Mucosa of rectum (tissue), 2 donors: ENCODE results near the gene FNIP1.

Source experiments
- H3K27ac ChIP-seq, 2 donors: one replicate each; pipeline ENCODE4 v1.7.0; 2013; ENCODE audit warnings: inconsistent platforms in 2 of 2, low read depth in 2 of 2, low read length in 2 of 2
- H3K27me3 ChIP-seq, 2 donors: one replicate each; pipeline ENCODE4 v1.7.0; 2013; ENCODE audit warnings: low read length in 2 of 2; ENCODE audit not compliant: control insufficient read depth in 2 of 2, insufficient read depth in 2 of 2
- H3K36me3 ChIP-seq, 2 donors: one replicate each; pipeline ENCODE4 v1.7.0; 2013; ENCODE audit warnings: low read length in 2 of 2; ENCODE audit not compliant: control insufficient read depth in 2 of 2, insufficient read depth in 2 of 2
- H3K4me1 ChIP-seq, 2 donors: one replicate each; pipeline ENCODE4 v1.7.0; 2013; ENCODE audit warnings: low read length in 2 of 2, mild to moderate bottlenecking in 1 of 2; ENCODE audit not compliant: control insufficient read depth in 2 of 2, insufficient read depth in 2 of 2
- H3K4me3 ChIP-seq, 2 donors: one replicate each; pipeline ENCODE4 v1.7.0; 2013; ENCODE audit warnings: low read length in 2 of 2
- H3K9ac ChIP-seq, 2 donors: one replicate each; pipeline ENCODE4 v1.7.0; 2013; ENCODE audit warnings: low read length in 2 of 2, low read depth in 1 of 2, mild to moderate bottlenecking in 1 of 2
- H3K9me3 ChIP-seq, 2 donors: one replicate each; pipeline ENCODE4 v1.7.0; 2013; ENCODE audit warnings: low read length in 2 of 2; ENCODE audit not compliant: control insufficient read depth in 2 of 2
- donor health status: healthy.
- donor health status: Normal muscosa, but diverticular disease.

FNIP1 gene

GRCh38 chr5:131709043-131709442 lies 87.8 kb downstream of the FNIP1 start:
- no peak overlapping the region for H3K9ac ChIP-seq

GRCh38 chr5:131706281-131706680 lies 90.5 kb downstream of the FNIP1 start:
- Histone ChIP-seq H3K27me3 (no peaks in the 10 kb centered on the region), H3K27ac (no peak overlapping the region), H3K36me3 (peaks cover 27 to 32% of the 10 kb centered on the region in 2 donors), H3K4me3 (no peak overlapping the region), H3K9ac (no peak overlapping the region), H3K9me3 (no peaks in the 10 kb centered on the region), H3K4me1 (no peaks in the 10 kb centered on the region)

More at GRCh38 chr5:131709043-131709442, 87.8 kb downstream of the FNIP1 start:
- Histone ChIP-seq H3K36me3 (peaks cover 11 to 17% of the 10 kb centered on the region in 2 donors), H3K4me3 (no peak overlapping the region), H3K9me3 (no peaks in the 10 kb centered on the region), H3K4me1 (no peaks in the 10 kb centered on the region), H3K27me3 (no peaks in the 10 kb centered on the region), H3K27ac (no peak overlapping the region)

GRCh38 chr5:131694926-131695325 lies 101.9 kb downstream of the FNIP1 start:
- peaks cover 19 to 24% of the 10 kb centered on the region in 2 donors for H3K36me3 ChIP-seq
- H3K27me3 ChIP-seq, result no peaks in the 10 kb centered on the region
- no peaks in the 10 kb centered on the region for H3K4me1 ChIP-seq
- no peak overlapping the region for H3K27ac ChIP-seq
- H3K9me3 ChIP-seq, result no peaks in the 10 kb centered on the region
- H3K9ac ChIP-seq, result no peak overlapping the region
- H3K4me3 ChIP-seq, result no peak overlapping the region

GRCh38 chr5:131693894-131694293 lies 102.9 kb downstream of the FNIP1 start:
- H3K9me3 ChIP-seq, result no peaks in the 10 kb centered on the region
- peaks cover 19 to 24% of the 10 kb centered on the region in 2 donors for H3K36me3 ChIP-seq
- H3K4me3 ChIP-seq, result no peak overlapping the region
- H3K4me1 ChIP-seq, result no peaks in the 10 kb centered on the region
- no peak overlapping the region for H3K27ac ChIP-seq
- H3K9ac ChIP-seq, result no peak overlapping the region
- H3K27me3 ChIP-seq, result no peaks in the 10 kb centered on the region

GRCh38 chr5:131685516-131686171 lies 111.2 kb downstream of the FNIP1 start:
- Histone ChIP-seq H3K27ac (no peak overlapping the region), H3K36me3 (peaks cover 3 to 5% of the 10 kb centered on the region in 2 donors), H3K4me3 (no peak overlapping the region), H3K9ac (no peak overlapping the region), H3K9me3 (no peaks in the 10 kb centered on the region), H3K27me3 (no peaks in the 10 kb centered on the region), H3K4me1 (no peaks in the 10 kb centered on the region)

GRCh38 chr5:131684595-131684994 lies 112.2 kb downstream of the FNIP1 start:
- Histone ChIP-seq H3K9ac (no peak overlapping the region), H3K9me3 (no peaks in the 10 kb centered on the region), H3K27ac (no peak overlapping the region), H3K27me3 (no peaks in the 10 kb centered on the region), H3K4me3 (no peak overlapping the region), H3K4me1 (no peaks in the 10 kb centered on the region), H3K36me3 (peaks cover 4% of the 10 kb centered on the region in 2 donors)

- Histone ChIP-seq H3K36me3 (peaks cover 4 to 6% of the 10 kb centered on the region in 2 donors), H3K4me1 (no peaks in the 10 kb centered on the region), H3K4me3 (no peak overlapping the region), H3K27me3 (no peaks in the 10 kb centered on the region), H3K27ac (no peak overlapping the region), H3K9me3 (no peaks in the 10 kb centered on the region), H3K9ac (no peak overlapping the region)
These were observed 112.8 kb downstream of the FNIP1 start for GRCh38 chr5:131684051-131684450.

GRCh38 chr5:131682826-131683225 lies 114.0 kb downstream of the FNIP1 start:
- Histone ChIP-seq H3K4me3 (no peak overlapping the region), H3K27me3 (no peaks in the 10 kb centered on the region), H3K4me1 (no peaks in the 10 kb centered on the region), H3K36me3 (peaks cover 6 to 8% of the 10 kb centered on the region in 2 donors), H3K9ac (no peak overlapping the region), H3K9me3 (no peaks in the 10 kb centered on the region), H3K27ac (no peak overlapping the region)

GRCh38 chr5:131682175-131682574 lies 114.6 kb downstream of the FNIP1 start:
- no peaks in the 10 kb centered on the region for H3K9me3 ChIP-seq
- H3K4me1 ChIP-seq, result no peaks in the 10 kb centered on the region
- no peaks in the 10 kb centered on the region for H3K27me3 ChIP-seq
- peaks cover 12 to 13% of the 10 kb centered on the region in 2 donors for H3K36me3 ChIP-seq
- no peak overlapping the region for H3K9ac ChIP-seq
- no peak overlapping the region for H3K27ac ChIP-seq
- H3K4me3 ChIP-seq, result no peak overlapping the region

GRCh38 chr5:131679911-131680310 lies 116.9 kb downstream of the FNIP1 start:
- no peaks in the 10 kb centered on the region for H3K4me1 ChIP-seq
- peaks cover 22 to 29% of the 10 kb centered on the region in 2 donors for H3K36me3 ChIP-seq
- H3K4me3 ChIP-seq, result no peak overlapping the region
- H3K9ac ChIP-seq, result no peak overlapping the region
- no peak overlapping the region for H3K27ac ChIP-seq
- H3K27me3 ChIP-seq, result no peaks in the 10 kb centered on the region
- no peaks in the 10 kb centered on the region for H3K9me3 ChIP-seq
